HG03066 (cell line): ENCODE measurements around the gene LINC01488.

ENCODE experiments used
- ATAC-seq: cut with Tn5 transposase; IDR thresholded peaks from one replicate; pipeline ENCODE4 v1.9.1; 2021; ENCODE audit warnings: low read depth; ENCODE audit not compliant: unreplicated experiment

The LINC01488 gene

DNA sequence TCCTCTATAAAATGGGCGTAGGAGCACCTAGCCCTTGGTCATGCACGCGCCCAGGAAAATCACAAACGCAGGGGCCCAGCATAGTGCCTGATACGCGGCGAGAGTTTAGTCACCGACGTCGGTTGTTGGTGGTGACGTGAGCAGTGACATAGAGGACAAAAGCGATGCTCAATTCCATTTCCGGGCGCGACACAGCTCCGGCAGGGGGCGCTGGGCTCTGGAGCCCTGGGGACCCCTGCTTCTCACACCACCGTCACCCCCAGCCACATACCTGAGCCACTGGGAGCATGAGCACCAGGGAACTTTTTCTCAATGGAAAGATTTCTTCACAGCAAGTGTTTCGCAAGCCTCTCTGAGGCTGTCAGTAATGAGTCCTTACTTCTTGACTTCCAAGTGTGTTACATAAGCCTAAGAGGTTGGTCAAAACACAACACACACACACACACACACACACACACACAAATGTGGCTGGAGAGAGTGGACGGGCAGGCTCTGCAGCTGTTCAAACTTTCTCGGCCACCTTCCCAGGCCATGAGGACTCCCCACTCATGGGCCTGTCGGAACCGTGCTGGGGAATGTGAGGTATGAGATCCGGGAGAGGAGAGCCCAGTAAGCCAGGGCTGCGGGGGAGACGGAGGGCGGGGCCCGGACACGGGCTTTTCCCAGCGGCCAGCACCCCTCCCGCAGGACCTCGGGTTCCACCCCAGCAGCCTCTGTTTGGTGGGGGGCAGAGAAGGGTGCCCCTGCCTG is 36.9 kb upstream of the LINC01488 start:
- ATAC-seq, result no peak

DNA sequence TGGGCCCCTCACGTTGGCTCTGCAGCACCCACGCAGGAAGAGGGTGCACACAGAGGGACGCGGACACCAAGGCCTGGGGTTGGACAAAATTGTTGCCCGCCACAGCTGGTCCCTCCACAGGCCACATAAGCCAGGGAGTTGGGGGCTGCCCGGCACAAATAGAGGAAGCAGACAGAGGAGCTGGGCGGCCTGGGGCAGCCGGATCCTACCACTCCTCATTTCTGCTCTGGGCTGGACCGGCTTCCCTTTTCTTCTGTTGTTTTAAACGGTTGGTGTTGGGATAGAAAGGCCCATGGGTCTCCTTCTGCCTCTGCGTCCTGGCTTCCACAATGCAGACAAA is 36.4 kb upstream of the LINC01488 start:
- no peak for ATAC-seq

DNA sequence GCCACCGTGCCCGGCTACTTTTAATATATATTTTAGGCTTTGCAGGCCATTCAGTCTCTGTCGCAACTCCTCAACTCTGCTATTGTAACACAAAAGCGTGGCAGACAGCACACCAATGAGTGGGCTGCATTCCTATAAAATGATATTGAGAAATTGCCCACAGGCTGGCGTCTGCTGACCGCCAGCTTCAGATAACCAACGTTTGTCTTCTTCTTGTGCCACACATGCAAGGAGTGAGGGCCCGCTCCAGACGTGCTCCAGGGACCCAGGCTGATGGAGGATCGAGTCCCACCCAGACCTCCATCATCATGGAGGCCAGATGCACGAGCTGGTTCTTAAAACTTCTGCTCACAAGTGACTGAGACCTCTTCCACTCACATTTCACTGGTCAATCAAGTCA is 35.4 kb upstream of the LINC01488 start:
- ATAC-seq, result no peak

DNA sequence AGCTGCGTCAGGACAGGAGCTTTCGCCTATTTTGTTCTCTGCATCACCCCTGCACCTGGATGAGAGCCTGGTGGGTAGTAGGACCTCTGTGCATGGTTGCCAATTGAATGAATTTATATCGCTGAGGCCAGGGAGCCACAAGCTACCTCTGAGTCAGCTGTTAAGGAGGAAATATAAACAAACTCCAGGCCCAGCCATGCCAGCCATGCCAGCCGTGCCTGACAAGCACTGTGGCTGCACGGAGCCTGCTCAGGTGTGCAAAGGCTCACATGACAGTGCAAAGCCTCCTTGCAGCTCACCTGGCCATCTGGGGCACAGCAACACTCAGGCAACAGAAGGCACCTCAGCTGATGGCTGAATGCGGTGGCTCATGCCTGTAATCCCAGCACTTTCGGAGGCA is 33.7 kb upstream of the LINC01488 start:
- ATAC-seq, result no peak

DNA sequence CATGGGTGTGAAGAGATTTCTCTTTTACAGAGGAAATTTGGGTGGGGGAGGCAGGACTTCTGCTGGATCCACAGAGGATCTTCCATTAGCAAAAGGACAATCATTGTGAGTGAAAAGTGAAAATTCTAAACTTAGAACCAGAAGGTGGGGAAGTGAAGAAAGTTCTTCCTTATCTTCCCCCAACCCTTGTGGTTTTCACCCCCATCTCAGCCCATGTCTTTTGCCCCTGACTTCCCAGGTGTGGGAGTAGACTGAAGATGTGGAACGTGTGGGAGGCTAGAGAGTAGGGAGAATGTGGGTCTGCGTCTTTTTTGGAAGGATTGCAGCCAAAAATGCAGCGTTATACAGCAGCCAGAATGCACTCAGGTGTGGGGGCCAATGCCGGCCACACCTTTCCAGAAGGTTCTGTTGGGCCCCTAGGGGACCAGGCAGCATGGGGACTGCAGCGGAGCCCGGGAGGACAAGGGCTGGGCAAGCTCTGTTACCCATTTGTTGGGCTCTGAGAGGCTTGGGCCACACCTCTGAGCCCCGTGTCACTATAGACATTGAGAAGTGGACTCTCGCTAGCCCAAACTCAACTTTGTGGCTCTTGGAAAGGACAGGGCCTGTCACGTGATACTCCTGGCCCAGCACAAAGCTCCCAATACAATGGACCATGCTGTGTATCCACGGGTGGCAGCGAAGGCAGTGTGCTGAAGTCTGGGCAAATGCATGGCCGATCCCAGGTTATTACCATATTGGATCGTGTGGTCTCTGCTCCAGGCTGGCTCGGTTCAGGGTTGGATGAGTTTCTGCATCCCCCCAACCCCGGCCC is 32.8 kb upstream of the LINC01488 start:
- ATAC-seq, result no peak

DNA sequence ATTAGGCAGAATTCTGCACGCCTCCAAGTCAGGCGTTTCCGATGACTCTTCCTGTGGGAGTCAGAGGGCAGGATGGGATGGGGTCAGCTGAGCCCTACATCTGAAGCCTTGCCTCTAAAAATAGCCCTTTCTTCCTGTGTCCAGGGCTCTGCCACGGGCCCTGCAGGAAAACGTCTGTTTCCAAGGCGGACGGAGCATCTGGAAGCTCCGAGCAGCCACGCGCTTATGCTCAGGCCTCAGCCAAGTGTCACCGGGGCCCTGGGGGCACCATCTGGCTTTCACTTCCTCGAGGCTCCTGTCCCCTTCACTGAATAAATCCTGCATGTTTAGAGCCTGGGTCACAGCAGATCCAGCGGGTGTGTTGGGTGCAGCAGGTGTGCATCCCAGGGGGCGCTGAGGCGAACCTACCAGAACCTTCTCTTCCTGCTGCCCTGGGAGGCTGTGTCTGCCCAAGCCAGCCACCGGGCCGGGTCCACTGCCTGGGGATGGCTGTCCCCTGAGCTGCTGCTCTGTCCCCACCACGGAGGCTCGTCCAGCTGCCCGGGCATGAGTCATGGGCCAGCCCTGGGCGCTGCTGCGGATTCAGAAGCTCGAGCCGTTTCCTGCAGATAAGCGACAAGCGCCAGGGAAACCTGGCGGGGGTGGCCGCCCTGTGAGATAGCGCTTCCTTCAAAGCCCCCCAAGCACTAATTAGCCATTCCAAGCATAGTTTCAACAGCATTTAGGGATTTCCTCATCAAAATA is 32.0 kb upstream of the LINC01488 start:
- no peak for ATAC-seq

DNA sequence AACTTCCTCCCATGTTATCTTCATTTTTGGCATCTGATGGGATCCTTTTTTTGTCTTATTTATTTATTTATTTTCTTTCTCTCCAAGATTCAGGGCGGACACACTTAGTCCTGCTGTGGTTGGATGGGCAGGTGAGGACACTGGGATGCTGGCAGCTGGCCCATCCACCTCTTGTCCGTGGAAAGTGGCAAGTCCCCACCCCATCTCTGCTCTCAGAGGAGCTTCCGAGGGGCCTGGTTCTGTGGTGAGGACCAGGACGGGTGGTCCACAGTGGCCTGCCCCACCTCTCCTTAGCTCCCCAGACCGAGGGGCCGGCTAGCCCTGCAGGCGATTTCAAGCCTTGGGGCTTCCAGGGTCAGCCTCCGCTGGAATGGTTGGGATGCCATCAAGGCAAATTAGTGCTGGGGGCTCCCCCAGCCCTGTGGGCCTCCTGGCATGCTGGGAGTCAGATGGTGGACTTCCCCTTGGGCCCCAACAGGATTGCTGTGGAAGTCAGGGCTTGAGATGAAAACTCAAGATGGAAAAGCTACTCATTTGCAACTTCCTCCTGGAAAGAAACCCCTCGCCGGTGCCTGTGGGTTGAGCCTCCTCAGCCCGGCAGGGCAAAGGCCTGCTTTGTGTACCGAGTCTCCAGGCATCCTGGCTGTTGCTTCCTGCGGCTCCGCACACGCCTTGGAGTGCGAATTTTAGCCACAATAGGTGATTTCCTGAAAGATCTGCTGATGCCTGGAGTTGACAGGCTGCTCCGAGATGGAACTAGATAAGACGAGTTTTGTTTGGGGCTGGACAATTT is 31.2 kb upstream of the LINC01488 start:
- no peak for ATAC-seq

DNA sequence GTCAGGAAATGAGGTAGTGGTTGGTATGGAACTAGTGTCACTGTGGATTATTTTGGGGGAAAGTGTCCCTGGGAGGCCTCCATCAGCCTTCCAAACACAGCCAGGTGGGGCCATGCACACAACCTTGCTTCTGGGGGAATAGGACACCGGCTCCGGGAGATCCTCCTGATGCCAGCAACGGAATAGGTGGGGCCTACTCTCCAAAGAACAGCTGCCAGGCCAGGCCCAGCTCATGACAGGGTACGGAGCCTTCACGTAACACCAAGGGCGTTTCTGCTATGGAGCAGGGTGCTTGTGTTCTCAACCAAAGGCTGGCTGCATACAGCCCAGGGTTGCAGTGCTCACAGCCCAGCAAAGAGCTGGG is 30.6 kb upstream of the LINC01488 start:
- no peak for ATAC-seq

DNA sequence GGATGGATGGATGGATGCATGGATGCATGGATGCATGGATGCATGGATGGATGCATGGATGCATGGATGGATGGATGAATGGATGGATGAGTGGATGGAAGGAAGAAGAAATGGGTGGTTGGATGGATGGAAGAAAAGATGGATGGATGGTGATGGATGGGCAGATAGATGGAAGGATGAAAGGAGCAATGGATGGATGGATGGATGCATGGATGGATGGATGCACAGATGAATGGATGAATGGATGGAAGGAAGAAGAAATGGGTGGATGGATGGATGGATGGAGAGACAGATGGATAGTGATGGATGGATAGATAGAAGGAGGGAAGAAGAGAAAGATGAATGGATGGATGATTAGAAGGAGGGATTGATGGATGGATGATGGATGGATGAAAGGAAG is 30.2 kb upstream of the LINC01488 start:
- no peak for ATAC-seq

DNA sequence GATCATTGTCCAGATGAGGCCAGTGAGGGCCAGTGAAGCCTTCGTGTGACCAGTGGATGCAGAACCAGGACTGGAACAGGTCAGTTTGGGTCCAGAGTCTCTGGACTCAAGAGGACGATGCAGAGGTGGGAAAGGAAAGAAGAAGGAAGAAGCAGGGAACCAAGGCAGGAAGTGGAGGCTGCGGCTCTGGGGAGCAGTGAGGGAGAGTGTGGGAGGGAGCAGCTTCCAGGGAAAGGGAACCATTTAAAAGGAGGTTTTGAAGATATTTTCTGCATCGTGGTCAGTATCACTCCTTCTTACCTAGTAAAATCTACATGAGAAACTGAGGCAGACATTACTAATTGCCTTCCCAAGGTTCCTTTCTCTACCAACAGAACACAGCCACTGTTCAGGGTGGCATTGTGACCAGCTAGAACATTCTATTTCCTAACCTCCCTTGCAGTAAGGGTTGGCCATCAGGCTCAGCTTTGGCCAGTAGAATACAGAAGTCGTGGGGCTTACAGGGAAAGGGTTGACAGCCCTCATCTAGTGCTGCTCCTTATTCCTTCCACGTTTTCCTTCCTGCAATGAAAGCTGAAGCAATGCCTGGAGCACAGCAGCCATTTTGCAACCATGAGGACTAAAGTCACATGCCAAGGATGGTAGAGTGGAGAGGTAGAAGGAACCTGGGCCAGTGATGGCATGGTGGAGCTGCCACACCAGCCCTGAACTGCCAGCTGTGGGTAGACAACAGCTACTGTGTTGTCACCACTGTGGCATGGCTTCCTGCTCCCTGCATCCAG is 29.1 kb upstream of the LINC01488 start:
- no peak for ATAC-seq

DNA sequence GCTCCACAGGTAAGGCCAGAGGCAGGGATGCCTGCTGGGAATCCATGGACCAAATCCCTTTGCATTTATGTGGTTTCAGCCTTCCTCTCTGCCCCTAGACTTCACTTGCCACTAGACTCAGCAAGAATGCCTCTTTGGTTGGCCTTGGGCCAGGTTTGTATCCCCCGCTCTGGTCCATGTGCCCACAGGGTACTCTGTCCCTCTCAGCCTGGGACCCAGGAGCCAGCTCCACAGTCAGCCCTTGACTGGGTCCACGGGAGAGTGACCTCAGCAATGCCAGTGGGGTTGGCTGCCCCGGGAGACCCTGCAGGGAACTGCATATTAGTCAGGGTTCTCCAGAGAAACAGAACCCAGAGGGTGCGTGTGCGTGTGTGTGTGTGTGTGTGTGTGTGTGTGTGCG is 28.3 kb upstream of the LINC01488 start:
- ATAC-seq, result no peak

DNA sequence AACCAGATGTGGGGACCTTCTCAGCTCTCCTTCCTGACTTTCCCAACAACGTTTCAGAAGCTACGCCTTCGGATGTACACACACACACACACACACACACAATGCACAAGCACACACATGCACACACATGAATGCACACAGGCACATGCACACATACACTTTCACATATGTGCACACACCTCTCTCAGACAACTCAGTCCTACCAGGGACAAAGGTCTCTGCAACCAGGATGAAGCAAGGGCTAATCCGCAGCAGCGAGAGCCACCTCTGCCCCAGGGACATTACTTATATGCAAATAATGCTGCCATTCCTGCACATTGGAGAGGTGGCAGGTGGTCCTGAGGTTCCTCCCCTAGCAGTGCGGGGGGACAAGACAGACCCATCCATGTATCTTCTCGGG is 27.4 kb upstream of the LINC01488 start:
- ATAC-seq, result no peak

DNA sequence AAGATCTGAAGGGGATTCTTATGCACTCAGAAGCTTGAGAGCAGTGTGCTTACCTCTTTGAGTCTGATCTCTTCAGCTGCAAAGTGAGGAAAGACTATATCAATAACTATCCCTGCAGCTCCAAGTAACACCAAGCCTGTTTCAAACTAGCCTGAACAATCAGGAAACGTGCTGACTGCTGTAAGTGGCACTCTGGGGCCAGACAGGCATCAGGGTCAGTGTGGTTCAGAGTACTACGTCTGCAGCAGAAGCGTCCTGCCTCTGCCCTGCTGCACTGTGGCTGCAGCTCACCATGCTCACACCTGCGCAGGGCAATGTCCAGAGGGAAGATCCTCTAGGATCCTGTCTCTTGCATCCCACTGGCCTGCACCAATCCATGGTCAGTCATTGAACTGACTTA is 25.5 kb upstream of the LINC01488 start:
- ATAC-seq, result no peak

DNA sequence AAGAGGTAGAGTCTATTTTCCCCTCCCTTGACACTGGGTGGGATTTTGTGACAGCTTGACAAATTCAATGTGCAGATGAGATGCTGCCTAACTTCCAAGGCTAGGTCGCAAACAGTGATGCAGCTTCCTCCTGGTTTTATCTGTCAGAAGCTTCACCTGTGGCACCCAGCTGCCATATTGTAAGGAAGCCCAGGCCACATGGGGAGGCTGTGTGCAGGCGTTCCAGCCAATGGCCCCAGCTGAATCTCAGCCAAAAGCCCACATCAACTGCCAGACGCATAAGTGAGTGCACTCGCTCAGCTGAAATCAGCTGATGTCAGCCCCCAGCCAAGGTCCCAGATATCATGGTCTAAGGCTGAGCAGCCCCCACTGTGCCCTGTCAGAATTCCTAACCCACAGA is 24.8 kb upstream of the LINC01488 start:
- ATAC-seq, result no peak

DNA sequence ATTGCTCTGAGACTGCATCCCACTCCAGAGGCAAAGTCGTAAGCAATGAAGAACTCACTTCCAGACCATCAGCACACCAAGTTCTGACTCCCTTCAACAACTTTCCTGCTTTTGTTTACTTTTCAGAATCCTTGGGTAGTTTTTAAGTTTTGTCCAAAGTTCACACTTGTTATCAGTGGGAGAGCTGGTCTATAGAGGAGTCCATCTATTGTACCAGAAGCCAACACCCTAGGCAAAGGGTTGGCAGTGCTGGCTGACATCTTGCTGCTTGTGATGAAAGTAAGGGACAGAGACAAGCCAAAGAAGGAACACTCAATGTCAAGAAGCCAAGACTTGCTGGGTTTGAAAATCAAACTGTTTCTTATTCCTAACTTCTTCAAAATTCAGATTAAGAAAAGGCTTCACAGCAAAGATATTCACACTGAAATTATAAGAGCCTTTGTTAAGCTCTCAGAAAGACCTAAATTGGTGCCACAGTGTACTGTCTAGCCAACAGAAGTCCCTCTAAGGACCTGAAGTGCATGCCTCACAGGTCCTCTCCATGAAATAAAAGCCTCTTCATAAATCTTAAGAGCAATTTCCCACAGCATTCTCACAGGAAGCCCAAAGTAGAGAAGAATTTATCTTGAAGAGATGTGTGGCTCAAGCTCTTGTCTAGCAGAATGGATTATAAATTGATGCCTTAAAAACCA is 21.5 kb upstream of the LINC01488 start:
- no peak for ATAC-seq

DNA sequence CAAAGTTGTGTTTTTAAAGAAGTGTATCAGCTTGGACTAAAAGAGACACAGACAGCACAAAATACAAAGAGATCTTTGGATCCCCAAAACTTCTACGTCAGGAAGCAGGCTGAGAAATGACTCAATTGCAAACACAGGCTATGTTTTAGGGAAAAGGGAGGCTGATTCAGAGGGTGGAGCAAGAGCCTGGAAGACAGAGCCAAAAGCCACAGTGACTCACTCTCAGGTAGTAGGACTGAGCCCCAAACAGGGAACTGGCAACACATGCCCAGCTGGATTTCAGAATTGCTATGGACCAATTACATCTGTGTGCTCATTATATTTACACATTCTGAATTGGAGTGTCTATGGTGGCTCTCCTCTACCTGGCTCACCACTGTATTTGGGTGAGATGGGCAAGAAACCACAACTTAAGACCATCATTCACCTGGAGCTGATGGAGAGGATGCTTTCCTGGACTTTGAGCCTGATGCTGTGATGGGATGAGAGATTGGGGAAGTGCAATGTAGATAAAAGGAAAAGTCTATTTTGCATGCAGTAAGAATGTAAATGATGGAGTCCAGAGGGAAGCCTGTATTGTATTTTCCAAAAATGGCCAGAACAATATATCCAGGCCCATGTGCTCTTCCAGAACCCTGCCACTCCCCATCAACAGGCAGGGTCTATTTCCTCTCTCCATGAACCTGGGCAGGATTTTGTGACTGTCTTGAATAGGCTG is 20.8 kb upstream of the LINC01488 start:
- no peak for ATAC-seq

DNA sequence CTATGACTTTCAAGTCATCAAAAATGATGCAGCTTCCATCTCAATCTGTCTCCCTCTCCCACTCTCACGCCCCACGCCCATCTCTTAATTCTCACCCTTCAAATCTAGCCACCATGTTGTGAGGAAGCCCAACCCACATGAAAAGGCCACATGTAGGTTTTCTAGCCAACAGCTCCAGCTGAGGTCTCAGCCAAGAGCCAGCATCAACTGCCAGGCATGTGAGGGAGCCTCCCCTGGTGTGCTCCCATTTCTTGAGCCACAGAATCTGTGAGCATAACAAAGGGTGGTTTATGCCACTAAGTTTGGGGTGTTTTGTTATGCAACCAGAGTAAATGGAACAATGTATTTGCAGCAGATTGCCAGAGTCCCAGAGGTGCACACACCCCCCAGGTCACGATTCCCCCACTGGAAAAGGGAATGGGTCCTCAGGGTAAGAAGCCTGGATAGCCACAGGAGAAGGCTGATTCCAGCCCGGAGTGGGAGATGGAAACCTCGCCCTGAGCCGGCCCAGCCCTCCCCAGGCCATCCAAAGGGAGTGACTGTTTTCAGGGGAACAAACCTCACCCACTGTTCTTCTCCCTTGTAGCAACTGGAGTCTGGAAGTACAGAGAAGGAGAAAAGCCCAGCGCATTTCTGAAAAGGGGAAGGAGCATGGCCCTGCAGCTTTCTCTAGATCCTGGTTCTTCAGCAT is 20.0 kb upstream of the LINC01488 start:
- ATAC-seq, result no peak
